ENCODE data around the gene ABCC3.

- TF ChIP-seq CTCF (IDR thresholded peaks at IDR 0.05) (no peak), POLR2A (IDR thresholded peaks at IDR 0.05) (no peak), EP300 (IDR thresholded peaks at IDR 0.05) (no peak)
These were observed 58.5 kb downstream of the ABCC3 start for GRCh38 chr17:50693036-50693682.
